GM12878 (cell line): ENCODE measurements around the gene MAPK13. TPM values are rescaled to one million over a fixed set of nuclear protein-coding genes. Genes with fewer than 3 reads are reported as not detected.

Experiments used
- ATAC-seq: fragments of 200-7000 bp; cut with Tn5 transposase; 3 replicates; pipeline ENCODE4 v1.9.1; 2020; ENCODE audit warnings: mild to moderate bottlenecking, moderate library complexity
- BruUV-seq: library from RNA; stranded (reverse); fragments of 400-500 nt; replicated peaks from 2 replicates; lab custom pipeline; 2021; lab: Mats Ljungman, UMichigan
- CTCF ChIA-PET: fragments of 300-600 bp; sonication (Branson Sonifier 250); formaldehyde crosslinking; extraction: SDS; loops from one replicate; lab custom pipeline; 2021; ENCODE audit warnings: inconsistent platforms; lab: Yijun Ruan, JAX
- POLR2A ChIA-PET: fragments of 350-600 bp; formaldehyde crosslinking; extraction: SDS; loops from one replicate; lab custom pipeline; 2021; ENCODE audit warnings: inconsistent platforms; lab: Charles Lee
- RAD21 ChIA-PET: fragments of 300-600 bp; sonication (Branson Sonifier 250); formaldehyde crosslinking; loops from one replicate; lab custom pipeline; 2023; ENCODE audit warnings: antibody characterized with exemption; ENCODE audit not compliant: unreplicated experiment; lab: Charles Lee
- SMC1A ChIA-PET: fragments of 300-600 bp; sonication (Branson Sonifier 250); formaldehyde crosslinking; loops from one replicate; lab custom pipeline; 2023; ENCODE audit not compliant: unreplicated experiment, uncharacterized antibody; lab: Charles Lee
- DNase-seq: peaks from one replicate; pipeline ENCODE4 v3.0.0-alpha.2; 2011; ENCODE audit warnings: low read depth, low spot score
- FAIRE-seq: peaks from 3 replicates; lab custom pipeline; 2011; peaks lifted over from hg19 to GRCh38; lab: Jason Lieb, UNC
- H2AFZ ChIP-seq: 2 replicates; pipeline ENCODE4 v1.6.0; 2011; ENCODE audit warnings: low read depth, low read length, control low read depth; ENCODE audit not compliant: control insufficient read depth
- H3K27ac ChIP-seq: 2 replicates; pipeline ENCODE4 v1.5.1; 2011; ENCODE audit warnings: control low read depth; ENCODE audit not compliant: control insufficient read depth, insufficient read depth
- H3K27me3 ChIP-seq, 2 experiments: replicated peaks in 1 of 2; 2 replicates each; pipeline versions ENCODE4 v1.6.0 to v1.6.1; 2011; ENCODE audit warnings: low read length in 1 of 2; ENCODE audit not compliant: control insufficient read depth in 2 of 2, insufficient read depth in 2 of 2
- H3K36me3 ChIP-seq, 2 experiments: 2 replicates each; pipeline ENCODE4 v1.5.1; 2011; ENCODE audit warnings: low read length in 1 of 2; ENCODE audit not compliant: control insufficient read depth in 2 of 2, insufficient read depth in 2 of 2
- H3K4me1 ChIP-seq: 2 replicates; pipeline ENCODE4 v1.6.1; 2011; ENCODE audit warnings: mild to moderate bottlenecking, low read length, moderate library complexity, mixed read lengths; ENCODE audit not compliant: control insufficient read depth, insufficient read depth
- H3K4me2 ChIP-seq: 2 replicates; pipeline ENCODE4 v1.6.0; 2011; ENCODE audit warnings: control low read depth; ENCODE audit not compliant: control insufficient read depth, insufficient read depth
- H3K4me3 ChIP-seq: fragments of 200-600 bp; sonication (generic); 2 replicates; pipeline ENCODE4 v1.5.1; 2016
- H3K79me2 ChIP-seq: 2 replicates; pipeline ENCODE4 v1.6.0; 2011; ENCODE audit warnings: low read length; ENCODE audit not compliant: control insufficient read depth, insufficient read depth
- H3K9ac ChIP-seq: 2 replicates; pipeline ENCODE4 v1.8.0; 2011; ENCODE audit warnings: low read length, control low read depth, mixed read lengths; ENCODE audit not compliant: control insufficient read depth, insufficient read depth
- H3K9me3 ChIP-seq: replicated peaks from 3 replicates; pipeline ENCODE4 v1.5.1; 2011; ENCODE audit warnings: mild to moderate bottlenecking, low read length; ENCODE audit not compliant: control insufficient read depth, insufficient read depth
- H4K20me1 ChIP-seq: 2 replicates; pipeline ENCODE4 v1.6.0; 2011; ENCODE audit not compliant: control insufficient read depth, insufficient read depth
- BMI1 ChIP-seq: fragments of 450-650 bp; IDR thresholded peaks from 2 replicates; pipeline ENCODE4 v1.6.1; 2016; ENCODE audit warnings: mild to moderate bottlenecking, moderate library complexity, borderline replicate concordance
- CBX5 ChIP-seq: sonication (generic); IDR thresholded peaks from 2 replicates; pipeline ENCODE4 v1.6.1; 2016; ENCODE audit warnings: low read depth, moderate library complexity, mild to moderate bottlenecking, inconsistent platforms
- CEBPB ChIP-seq, 2 experiments: fragments of 150-350 bp in 1 of 2; IDR thresholded peaks; 2 replicates each; pipeline ENCODE4 v1.6.1; 2012 to 2014; ENCODE audit warnings: low read depth in 2 of 2, low read length in 2 of 2, borderline replicate concordance in 1 of 2, inconsistent platforms in 1 of 2
- GABPA ChIP-seq: IDR thresholded peaks from 2 replicates; pipeline ENCODE4 v1.6.1; 2014; ENCODE audit warnings: antibody characterized with exemption, low read depth, mild to moderate bottlenecking, inconsistent platforms
- KDM1A ChIP-seq: fragments of 200-600 bp; sonication (generic); IDR thresholded peaks from 2 replicates; pipeline ENCODE4 v1.6.1; 2016; ENCODE audit warnings: borderline replicate concordance
- NR2F1 ChIP-seq: fragments of 450-650 bp; conservative IDR thresholded peaks from 2 replicates; pipeline ENCODE4 v1.6.1; 2017; ENCODE audit warnings: mild to moderate bottlenecking
- RUNX3 ChIP-seq: IDR thresholded peaks from 2 replicates; pipeline ENCODE4 v1.6.1; 2012; ENCODE audit warnings: low read length, inconsistent platforms
- SIX5 ChIP-seq: IDR thresholded peaks from 2 replicates; pipeline ENCODE4 v1.6.1; 2011; ENCODE audit warnings: mild to moderate bottlenecking, low read depth, low read length, moderate library complexity; ENCODE audit not compliant: severe bottlenecking
- SUZ12 ChIP-seq: fragments of 200-600 bp; sonication (generic); IDR thresholded peaks from one replicate; pipeline ENCODE4 v1.6.1; 2018; ENCODE audit warnings: antibody characterized with exemption, mild to moderate bottlenecking; ENCODE audit not compliant: unreplicated experiment
- TCF3 ChIP-seq: IDR thresholded peaks from 2 replicates; pipeline ENCODE4 v1.6.1; 2012; ENCODE audit warnings: low read depth, mild to moderate bottlenecking, low read length, borderline replicate concordance; ENCODE audit not compliant: insufficient read depth
- ZNF217 ChIP-seq: fragments of 450-650 bp; IDR thresholded peaks from 2 replicates; pipeline ENCODE4 v1.6.1; 2017; ENCODE audit warnings: antibody characterized with exemption, mild to moderate bottlenecking
- ZNF384 ChIP-seq: IDR thresholded peaks from 2 replicates; pipeline ENCODE4 v1.6.1; 2012; ENCODE audit warnings: low read depth, mild to moderate bottlenecking, low read length, improper control_type of control experiment, borderline replicate concordance
- WGBS: methylation state at CpG from one replicate; pipeline ENCODE4 v1.1.6; 2016; ENCODE audit warnings: low lambda C conversion rate; ENCODE audit not compliant: insufficient replicate concordance, insufficient coverage; ENCODE audit errors: missing lambda C conversion rate; 5-methylcytosine and 5-hydroxymethylcytosine counted together
- in situ Hi-C: fragments of 300-500 bp; cut with MboI; formaldehyde crosslinking; loops from 9 replicates; pipeline ENCODE4 v1.14.3; 2018; ENCODE audit warnings: mixed read lengths
- intact Hi-C: fragments of 100-400 bp; cut with micrococcal nuclease; formaldehyde crosslinking; loops from one replicate; pipeline ENCODE4 v1.14.2; 2022; ENCODE audit not compliant: unreplicated experiment
- polyA plus RNA-seq, 11 experiments: library from polyadenylated mRNA; depleted of rRNA in 4 of 11; unstranded in 6 of 11; stranded (reverse) in 5 of 11; fragments of >200 nt; fragmentation: Nextera tagmentation in 4 of 11; fragmentation: Illumina TruSeq in 1 of 11; extraction: Ambion mirVana in 4 of 11; extraction: Trizol in 1 of 11; gene quantifications; 1 replicate in 1 of 11; 2 replicates in 10 of 11; pipeline versions ENCODE4 v1.2.1 to v1.2.3, GENCODE V29; 2011 to 2016; ENCODE audit warnings: inconsistent platforms in 2 of 11, missing spikeins in 2 of 11, low read depth in 1 of 11
- total RNA-seq, 4 experiments: library from RNA; depleted of rRNA in 3 of 4; stranded (reverse); fragments of >200 nt in 3 of 4; fragmentation: Illumina TruSeq in 1 of 4; extraction: Trizol in 1 of 4; gene quantifications; 2 replicates each; pipeline versions ENCODE4 v1.2.1 to v1.2.3, GENCODE V29; 2013 to 2021

Gene MAPK13
- total and polyA plus RNA-seq, 10 of the 15 experiments (the other 5 are each of a cell fraction or from before 2014, with no cell fraction given): 1.8 to 48.0 (median 37.5) TPM

GRCh38 chr6:36139991-36140710 is 9.8 kb downstream of the MAPK13 start:
- H3K27ac ChIP-seq: no peak overlapping the region
- no peaks in the 10 kb centered on the region for H4K20me1 ChIP-seq
- no peak for FAIRE-seq
- TF ChIP-seq CBX5: no peak
- no peak for TF ChIP-seq GABPA
- no peak for TF ChIP-seq CEBPB (IDR thresholded peaks at IDR 0.05; ENCODE audit: borderline replicate concordance in 1 of 2, low read depth in 2 of 2, low read length in 2 of 2)
- TF ChIP-seq SUZ12: no peak
- TF ChIP-seq KDM1A: no peak
- TF ChIP-seq NR2F1: no peak
- no peak for TF ChIP-seq RUNX3
- no peak for TF ChIP-seq ZNF384
- TF ChIP-seq SIX5: no peak
- TF ChIP-seq ZNF217: no peak
- TF ChIP-seq TCF3: no peak
- TF ChIP-seq BMI1: no peak
- H3K27me3 ChIP-seq: no peaks in the 10 kb centered on the region
- H3K79me2 ChIP-seq: no peaks in the 10 kb centered on the region
- H3K9ac ChIP-seq: no peak overlapping the region
- DNase-seq: no peak
- intact Hi-C loops (no loop called here), in situ Hi-C loops (no loop called here)
- ChIA-PET POLR2A (interaction anchor here (0.5 to 0.6 kb wide), 2 partner anchors 45 to 89 kb away, joined by 3 read pairs; no protein-coding TSS in a partner anchor), RAD21 (interaction anchor here (1.5 kb wide), 1 partner anchor 218 kb away, joined by 3 read pairs; no protein-coding TSS in a partner anchor), SMC1A (interaction anchor here (0.6 to 2.2 kb wide), 4 partner anchors 51 to 386 kb away, joined by 3 to 6 read pairs (median 4); no protein-coding TSS in a partner anchor), CTCF (interaction anchor here (0.7 to 1.8 kb wide), 5 partner anchors 51 to 218 kb away, joined by 3 to 9 read pairs (median 3); no protein-coding TSS in a partner anchor)
- H3K9me3 ChIP-seq: no peaks in the 10 kb centered on the region
- no peak overlapping the region for H2AFZ ChIP-seq
- no peak overlapping the region for H3K4me2 ChIP-seq
- H3K4me1 ChIP-seq: peaks cover 6% of the 10 kb centered on the region; the same call in 1 of the 2 replicates
- ATAC-seq: no peak
- WGBS: 75% methylated on average over 8 of the region's 8 CpGs
- H3K36me3 ChIP-seq: no peaks in the 10 kb centered on the region
- BruUV-seq: no TSS peak
- no peak overlapping the region for H3K4me3 ChIP-seq
